ENCODE measurements around the gene PRR20G.

The PRR20G gene

DNA sequence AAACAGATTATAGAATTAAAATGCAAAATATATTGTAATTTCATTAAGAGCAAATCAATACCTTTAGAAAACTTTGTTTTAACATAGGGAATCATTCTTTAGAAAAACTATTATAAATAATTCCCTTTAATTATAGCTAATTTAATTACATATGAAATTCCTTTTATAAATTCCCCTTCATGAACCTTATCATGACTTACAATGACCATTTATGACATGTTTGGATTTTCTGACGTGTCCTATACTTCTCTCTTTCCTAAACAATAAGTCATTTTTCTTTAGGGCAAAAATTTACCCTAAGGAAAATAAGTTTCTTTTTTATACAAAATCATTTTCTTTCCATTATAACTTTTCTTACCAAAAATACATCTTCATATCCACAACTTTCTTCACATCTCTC lies 37.8 kb downstream of the PRR20G start:
- H3K4me3 ChIP-seq (ENCODE audit: low read depth in 1 of 2, low read length in 1 of 2) = no peak overlapping the region
- H3K27me3 ChIP-seq = no peaks in the 10 kb centered on the region
- no peaks in the 10 kb centered on the region for H3K36me3 ChIP-seq
- H3K27ac ChIP-seq = no peak overlapping the region
- peaks cover 4% of the 10 kb centered on the region for H3K9me3 ChIP-seq
- no peak for TF ChIP-seq CTCF (IDR thresholded peaks at IDR 0.05)
- no peaks in the 10 kb centered on the region for H3K4me1 ChIP-seq (ENCODE audit: control insufficient read depth in 1 of 2, insufficient read depth in 1 of 2, low read depth in 1 of 2, low read length in 1 of 2)

DNA sequence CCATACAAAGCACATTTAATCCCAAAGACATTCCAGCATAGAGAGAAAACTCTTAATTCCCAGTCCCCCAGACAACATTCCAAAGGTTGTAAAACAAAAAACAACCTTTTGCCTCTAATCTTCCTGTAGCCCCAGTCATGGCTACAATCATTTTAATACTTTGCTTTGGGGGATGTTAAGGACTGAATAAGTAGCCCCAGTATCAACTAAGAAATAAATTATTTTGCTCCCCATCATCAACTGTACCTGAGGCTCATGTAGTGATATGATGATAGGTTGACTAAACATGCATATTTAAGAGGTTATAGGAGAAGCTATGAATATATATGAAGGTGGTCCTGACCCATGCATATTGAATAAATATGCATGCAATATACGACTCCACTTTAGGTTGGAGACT lies 40.6 kb downstream of the PRR20G start:
- no peak for TF ChIP-seq CTCF (IDR thresholded peaks at IDR 0.05)
- H3K9me3 ChIP-seq = peaks cover 4% of the 10 kb centered on the region

GRCh38 chr3:127238602-127239001 lies 49.2 kb downstream of the PRR20G start:
- Histone ChIP-seq H3K9me3 (no peaks in the 10 kb centered on the region), H3K27ac (no peak overlapping the region), H3K4me1 (ENCODE audit: control insufficient read depth in 1 of 2, insufficient read depth in 1 of 2, low read depth in 1 of 2, low read length in 1 of 2) (no peaks in the 10 kb centered on the region), H3K27me3 (no peaks in the 10 kb centered on the region), H3K36me3 (no peaks in the 10 kb centered on the region), H3K4me3 (ENCODE audit: low read depth in 1 of 2, low read length in 1 of 2) (no peak overlapping the region)
- no peak for TF ChIP-seq CTCF (IDR thresholded peaks at IDR 0.05)

More for the DNA sequence above, 40.6 kb downstream of the PRR20G start:
- Histone ChIP-seq H3K27ac (no peak overlapping the region), H3K4me1 (ENCODE audit: control insufficient read depth in 1 of 2, insufficient read depth in 1 of 2, low read depth in 1 of 2, low read length in 1 of 2) (no peaks in the 10 kb centered on the region), H3K4me3 (ENCODE audit: low read depth in 1 of 2, low read length in 1 of 2) (no peak overlapping the region), H3K27me3 (no peaks in the 10 kb centered on the region), H3K36me3 (no peaks in the 10 kb centered on the region)

DNA sequence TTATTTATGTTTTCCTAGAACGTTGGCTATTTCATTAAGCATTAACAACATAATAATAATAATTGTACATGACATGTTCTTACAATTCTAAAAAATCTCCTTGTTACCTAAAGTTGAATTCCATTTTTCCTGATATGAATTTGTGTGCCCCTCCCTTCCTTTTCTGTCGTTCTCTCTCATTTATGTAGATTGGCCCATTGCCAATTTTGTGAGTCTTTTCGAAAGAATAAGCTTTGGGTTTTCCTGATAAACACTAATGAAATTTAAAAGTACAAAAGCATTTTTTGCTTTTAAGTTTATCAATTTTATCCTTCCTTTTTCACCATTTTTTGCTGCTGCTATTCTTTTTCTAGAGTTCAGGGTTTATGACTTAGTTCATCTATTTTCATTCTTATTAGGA lies 50.0 kb downstream of the PRR20G start:
- Histone ChIP-seq H3K27ac (no peak overlapping the region), H3K27me3 (no peaks in the 10 kb centered on the region), H3K4me1 (ENCODE audit: control insufficient read depth in 1 of 2, insufficient read depth in 1 of 2, low read depth in 1 of 2, low read length in 1 of 2) (no peaks in the 10 kb centered on the region), H3K9me3 (no peaks in the 10 kb centered on the region), H3K36me3 (no peaks in the 10 kb centered on the region), H3K4me3 (ENCODE audit: low read depth in 1 of 2, low read length in 1 of 2) (no peak overlapping the region)
- no peak for TF ChIP-seq CTCF (IDR thresholded peaks at IDR 0.05)

DNA sequence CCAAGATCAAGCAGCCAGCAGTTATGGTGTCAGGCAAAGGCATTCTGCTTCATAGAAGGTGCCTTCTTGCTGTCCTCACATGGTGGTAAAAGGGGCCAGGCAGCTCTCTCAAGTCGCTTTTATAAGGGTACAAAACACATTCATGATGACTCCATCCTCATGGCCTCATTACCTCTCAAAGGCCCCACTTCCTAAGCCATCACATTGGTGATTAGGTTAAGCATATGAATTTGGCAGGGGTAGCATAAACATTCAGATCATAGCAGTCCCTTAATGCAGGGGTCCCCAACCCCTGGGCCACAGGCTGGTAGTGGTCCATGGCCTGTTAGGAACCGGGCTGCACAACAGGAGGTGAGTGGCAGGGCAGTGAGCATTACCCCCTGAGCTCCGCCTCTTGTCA lies 52.1 kb downstream of the PRR20G start:
- H3K9me3 ChIP-seq = no peaks in the 10 kb centered on the region
- no peak overlapping the region for H3K27ac ChIP-seq
- no peaks in the 10 kb centered on the region for H3K4me1 ChIP-seq (ENCODE audit: control insufficient read depth in 1 of 2, insufficient read depth in 1 of 2, low read depth in 1 of 2, low read length in 1 of 2)
- no peak overlapping the region for H3K4me3 ChIP-seq (ENCODE audit: low read depth in 1 of 2, low read length in 1 of 2)
- no peak for TF ChIP-seq CTCF (IDR thresholded peaks at IDR 0.05)
- no peaks in the 10 kb centered on the region for H3K36me3 ChIP-seq
- H3K27me3 ChIP-seq = no peaks in the 10 kb centered on the region

DNA sequence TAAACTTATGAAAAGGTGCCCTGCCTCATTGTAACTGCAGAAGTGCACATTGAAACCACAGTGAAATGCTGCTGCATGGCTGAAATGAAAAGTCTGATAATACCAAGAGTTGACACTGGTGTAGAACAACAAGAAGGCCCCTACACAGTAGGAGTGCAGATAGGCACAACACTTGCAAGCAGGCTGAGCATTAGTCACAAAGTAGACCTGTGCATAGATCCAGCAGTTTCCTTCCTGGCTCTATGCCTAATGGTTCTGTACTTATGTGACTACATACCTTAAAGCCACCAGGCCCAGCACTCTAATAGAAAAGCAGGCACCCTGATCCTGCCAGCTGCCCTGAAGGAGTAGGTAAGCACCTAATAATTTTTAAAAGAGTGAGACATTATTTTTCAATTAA lies 53.1 kb downstream of the PRR20G start:
- no peaks in the 10 kb centered on the region for H3K36me3 ChIP-seq
- no peaks in the 10 kb centered on the region for H3K4me1 ChIP-seq (ENCODE audit: control insufficient read depth in 1 of 2, insufficient read depth in 1 of 2, low read depth in 1 of 2, low read length in 1 of 2)
- no peaks in the 10 kb centered on the region for H3K9me3 ChIP-seq
- H3K4me3 ChIP-seq (ENCODE audit: low read depth in 1 of 2, low read length in 1 of 2) = no peak overlapping the region
- TF ChIP-seq CTCF (IDR thresholded peaks at IDR 0.05) = no peak
- H3K27ac ChIP-seq = no peak overlapping the region
- no peaks in the 10 kb centered on the region for H3K27me3 ChIP-seq

Measured in neutrophil (primary cell).